Left forelimb (tissue), 1 donor: Measurements from ENCODE around the gene PPP1R1A.
A peak's percentile ranks its signal among the peaks of the same experiment; 100 is the strongest.

Source experiments
- DNase-seq: peaks from one replicate; pipeline ENCODE4 v3.0.0-alpha.2; 2018; ENCODE audit warnings: low spot score

The PPP1R1A gene

DNA sequence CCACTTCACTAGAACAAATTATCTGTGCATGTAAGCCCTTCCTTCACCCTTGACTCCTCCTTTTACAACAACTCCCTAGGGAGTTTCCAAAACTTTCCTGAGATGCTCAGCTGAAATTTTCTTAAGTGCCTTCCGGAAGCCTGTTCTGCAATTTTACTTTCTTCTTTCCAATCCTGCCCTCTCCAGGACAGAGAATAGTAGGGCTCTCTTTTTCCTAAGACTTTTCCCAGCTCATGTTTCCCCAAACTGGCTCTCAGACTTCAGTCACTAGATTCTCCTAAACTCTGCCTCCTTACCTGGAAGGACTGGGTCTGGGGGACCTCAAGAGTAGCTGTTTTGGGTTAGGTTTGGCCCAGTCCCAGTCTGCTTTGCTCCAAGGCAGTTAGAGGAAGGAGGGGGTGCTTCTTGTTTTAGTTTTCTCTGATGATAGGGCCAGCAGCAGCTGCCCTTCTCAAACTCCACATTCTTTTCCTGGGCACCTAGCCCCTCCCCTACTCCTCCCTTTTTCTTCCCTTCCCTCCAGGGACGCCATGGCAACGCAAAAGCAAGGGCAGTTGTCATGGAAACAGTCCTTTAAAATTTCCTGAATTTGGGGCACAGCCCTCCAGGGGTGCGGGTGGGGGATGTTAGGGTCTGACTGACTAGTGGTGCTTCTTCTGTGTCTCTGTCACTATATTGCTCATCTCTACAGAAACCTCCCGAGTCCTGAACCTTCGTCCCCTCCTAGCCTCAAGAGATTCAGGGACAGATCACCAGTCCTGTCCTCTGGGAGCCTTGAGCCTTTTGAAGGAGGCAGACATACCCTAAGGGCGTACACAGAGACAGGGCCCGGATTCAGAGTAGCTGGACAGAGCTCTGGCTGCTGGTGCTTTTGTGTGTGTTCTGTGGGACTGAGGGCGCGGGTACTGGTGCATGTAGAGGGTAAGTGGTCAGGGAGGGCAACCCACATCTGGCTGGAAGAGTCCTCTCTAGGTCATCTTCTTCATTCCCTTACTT, 17.0 kb downstream of the PPP1R1A start:
- no peak for DNase-seq

DNA sequence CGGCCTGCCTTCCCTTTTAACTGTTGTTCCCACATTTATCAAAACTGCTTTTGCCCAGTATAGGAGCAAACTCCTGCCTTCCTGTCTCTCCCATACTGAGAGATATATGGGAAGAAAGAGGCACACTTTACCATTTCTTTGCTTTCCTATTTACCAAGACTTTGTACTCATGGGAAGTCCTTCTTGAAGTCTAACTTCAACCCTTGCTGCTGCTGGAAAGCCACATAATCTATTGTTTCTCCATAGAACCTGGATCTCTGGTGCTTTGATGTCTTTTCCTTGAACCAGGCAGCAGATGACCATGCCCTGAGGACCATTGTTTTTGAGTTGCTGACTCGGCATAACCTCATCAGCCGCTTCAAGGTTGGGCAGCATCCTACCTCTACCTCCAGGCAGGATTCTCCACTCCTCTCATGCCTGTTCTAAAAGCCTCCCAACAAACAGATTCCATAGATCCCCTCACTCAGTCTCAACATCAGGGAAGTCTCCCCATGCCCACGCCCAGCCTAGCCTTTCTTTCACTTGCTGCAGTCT, 18.4 kb downstream of the PPP1R1A start:
- no peak for DNase-seq

- DNase-seq, result no peak
Measured at GRCh38 chr12:54569072-54569471, 19.4 kb downstream of the PPP1R1A start.

- DNase-seq, result no peak
Measured at GRCh38 chr12:54566792-54567191, 21.7 kb downstream of the PPP1R1A start.

- DNase-seq, result no peak
Measured at GRCh38 chr12:54565986-54566544, 22.4 kb downstream of the PPP1R1A start.

DNA sequence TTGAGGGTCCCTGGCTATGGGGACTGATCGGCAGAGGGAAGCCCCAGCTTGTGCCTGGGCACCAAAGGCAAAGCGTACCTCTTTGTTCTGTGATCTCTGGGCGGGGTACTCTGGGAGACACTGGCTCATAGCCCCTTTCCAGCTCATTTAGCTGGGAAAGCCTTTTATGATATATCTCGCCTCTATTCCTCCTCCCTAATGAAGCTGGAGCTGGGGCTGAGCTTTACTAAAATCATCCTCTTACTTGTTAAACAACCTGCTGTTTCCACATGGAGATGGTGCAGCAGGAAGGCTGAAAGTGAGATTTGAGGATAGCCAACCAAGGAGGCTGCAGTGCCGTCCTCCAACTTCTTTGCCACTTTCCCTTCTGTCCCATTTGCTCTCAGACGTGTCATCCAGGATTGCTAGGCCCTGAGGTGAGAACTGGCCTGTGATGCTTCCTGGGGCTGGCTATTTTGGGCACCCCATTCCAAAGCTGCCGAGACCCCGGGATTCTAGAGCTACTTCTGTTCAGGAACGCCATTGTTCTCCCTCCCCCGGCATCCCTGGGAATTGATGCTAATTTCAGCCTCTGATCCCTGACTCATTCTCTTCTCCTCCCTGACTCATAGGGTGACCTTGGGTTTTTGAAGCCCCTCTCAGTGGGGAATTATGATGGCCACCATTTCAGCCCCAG, 23.0 kb downstream of the PPP1R1A start:
- no peak for DNase-seq

- no peak for DNase-seq
Measured at GRCh38 chr12:54564768-54565167, 23.7 kb downstream of the PPP1R1A start.

DNA sequence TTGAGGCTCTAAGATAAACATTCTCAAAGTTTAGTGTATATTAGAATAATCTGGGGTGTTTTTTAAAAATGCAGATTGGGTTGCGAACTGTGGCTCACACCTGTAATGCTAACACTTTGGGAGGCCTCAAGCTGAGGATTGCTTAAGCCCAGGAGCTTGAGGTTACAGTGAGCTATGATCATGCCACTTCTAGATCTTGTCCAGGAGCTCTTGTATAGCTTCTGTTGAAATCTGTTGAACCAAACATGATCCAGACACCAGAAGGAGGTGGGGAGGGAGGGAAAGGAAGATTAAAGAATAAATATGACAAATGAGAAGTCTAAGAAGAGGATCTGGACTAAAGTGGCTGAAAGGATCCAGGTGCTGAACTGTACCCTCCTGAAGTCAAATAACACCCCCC, 24.7 kb downstream of the PPP1R1A start:
- DNase-seq, result no peak

GRCh38 chr12:54562750-54563356, 25.6 kb downstream of the PPP1R1A start:
- DNase-seq, result no peak

DNA sequence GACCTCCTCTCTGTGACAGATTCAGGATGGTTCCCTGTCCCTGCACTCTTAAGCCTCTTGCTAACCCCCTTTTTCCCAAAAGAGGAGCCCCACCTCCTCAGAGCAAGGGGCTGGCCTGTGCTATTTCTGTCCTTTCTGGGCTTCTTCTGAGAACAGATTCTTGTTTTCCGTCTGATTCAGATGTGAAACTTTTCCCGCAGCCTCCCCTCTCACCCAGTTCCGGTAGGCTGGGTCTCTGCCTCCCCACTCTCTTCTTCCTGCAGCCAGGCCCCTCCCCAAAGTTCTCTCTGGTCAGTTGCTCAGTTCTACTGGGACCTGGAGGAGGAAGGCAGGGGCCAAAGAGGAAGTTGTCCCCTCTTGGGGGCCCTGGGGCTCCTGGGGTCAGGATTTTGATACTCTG, 27.3 kb downstream of the PPP1R1A start:
- DNase-seq, result no peak

GRCh38 chr12:54560374-54560858, 28.0 kb downstream of the PPP1R1A start:
- peak; percentile 91 for DNase-seq

DNA sequence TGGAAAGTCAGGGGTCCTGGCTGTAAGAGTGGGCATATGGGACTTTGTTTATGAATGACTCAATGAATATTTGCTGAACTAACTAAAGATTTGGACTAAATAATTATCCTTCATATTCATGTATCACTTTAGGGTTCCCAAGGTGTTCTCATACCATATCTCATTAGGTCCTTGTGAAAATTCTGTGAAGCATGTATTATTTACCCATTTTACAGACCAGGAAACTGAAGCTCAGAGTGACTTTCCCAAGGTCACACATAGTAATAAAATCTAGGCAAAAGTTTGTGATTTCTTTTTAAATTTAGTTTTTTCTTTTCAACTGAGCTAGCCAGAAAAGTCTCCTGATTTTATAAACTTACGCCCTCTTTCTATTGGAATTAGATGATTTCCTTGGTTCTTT, 29.7 kb downstream of the PPP1R1A start:
- no peak for DNase-seq

- no peak for DNase-seq
Measured at GRCh38 chr12:54558311-54558710, 30.1 kb downstream of the PPP1R1A start.

DNA sequence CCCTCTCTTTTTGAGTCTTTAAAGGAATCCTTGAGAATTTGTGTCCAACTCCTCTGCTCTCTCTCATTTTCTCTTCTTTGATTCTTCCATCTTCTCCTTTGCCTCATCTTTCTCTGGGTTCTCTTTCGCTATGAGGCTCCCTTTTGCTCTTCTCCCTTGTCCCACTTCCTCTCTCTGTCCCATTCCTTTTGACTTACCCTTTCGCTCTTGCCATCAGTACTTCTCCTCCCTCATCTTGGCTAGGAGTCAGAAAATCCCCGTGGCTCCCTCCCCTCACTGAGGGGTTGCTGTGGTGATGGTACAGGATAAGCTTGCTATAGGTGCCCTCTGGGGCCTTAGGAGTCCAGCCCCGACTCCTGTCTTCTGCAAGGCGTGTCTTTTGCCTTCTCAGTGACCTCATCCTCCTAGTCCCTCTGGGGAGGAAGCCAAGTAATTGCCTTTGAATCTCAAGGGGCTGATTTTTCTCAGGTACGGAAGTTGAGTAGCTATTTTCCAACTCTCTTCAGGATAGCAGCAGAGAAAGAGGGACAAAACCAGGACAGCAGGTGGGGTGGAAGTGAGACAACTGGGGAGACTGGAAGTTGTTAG, 32.7 kb downstream of the PPP1R1A start:
- no peak for DNase-seq

DNA sequence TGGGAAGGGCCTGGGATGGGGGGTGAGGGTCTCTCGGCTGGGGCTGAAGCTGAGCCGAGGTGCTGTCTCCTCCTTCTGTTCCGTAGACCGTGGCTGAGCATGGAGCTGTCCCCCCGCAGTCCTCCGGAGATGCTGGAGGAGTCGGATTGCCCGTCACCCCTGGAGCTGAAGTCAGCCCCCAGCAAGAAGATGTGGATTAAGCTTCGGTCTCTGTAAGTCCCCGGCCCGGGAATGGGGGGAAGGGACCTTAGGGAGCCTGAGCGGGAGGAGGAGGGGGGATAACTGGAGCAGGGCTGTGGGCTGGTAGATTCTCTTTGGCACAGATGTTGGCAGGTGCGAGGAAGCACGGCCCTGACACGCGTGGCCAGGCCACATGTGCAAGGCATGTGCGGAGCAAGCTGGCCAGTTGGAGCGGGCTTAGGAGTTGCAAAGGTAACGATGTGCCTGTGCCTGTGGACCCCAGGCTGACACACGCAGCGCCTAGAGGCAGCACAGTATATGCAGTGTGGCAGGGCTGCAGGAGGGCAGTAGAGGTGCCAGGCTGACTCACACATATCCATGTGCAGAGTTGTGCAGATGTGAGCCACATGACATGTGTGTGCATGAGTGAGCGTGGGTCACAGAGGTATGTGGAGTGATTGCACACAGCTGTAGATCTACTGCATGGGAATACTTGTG, 38.5 kb downstream of the PPP1R1A start:
- DNase-seq, result no peak

GRCh38 chr12:54546511-54546910, 41.9 kb downstream of the PPP1R1A start:
- DNase-seq, result no peak

- DNase-seq, result no peak
Measured at GRCh38 chr12:54544743-54545142, 43.7 kb downstream of the PPP1R1A start.

DNA sequence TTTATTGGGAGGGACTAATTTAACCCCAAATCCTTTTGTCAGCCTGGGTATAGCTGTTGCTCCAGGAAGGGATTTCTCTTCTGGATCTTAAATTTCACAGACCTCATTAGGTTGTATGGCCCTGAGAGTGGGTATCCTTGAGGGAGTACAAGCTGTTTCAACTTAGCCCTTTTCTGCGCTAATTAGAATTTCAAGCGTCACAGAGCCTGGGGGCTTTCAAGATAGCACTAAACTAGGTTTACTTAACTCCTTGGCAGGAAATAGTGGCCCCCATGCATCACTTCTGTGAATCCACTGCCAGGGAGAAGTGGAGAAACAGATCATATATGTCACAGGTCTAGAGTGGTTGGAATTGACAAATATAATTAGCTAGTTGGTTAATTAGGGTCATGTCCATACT, 44.9 kb downstream of the PPP1R1A start:
- no peak for DNase-seq

DNA sequence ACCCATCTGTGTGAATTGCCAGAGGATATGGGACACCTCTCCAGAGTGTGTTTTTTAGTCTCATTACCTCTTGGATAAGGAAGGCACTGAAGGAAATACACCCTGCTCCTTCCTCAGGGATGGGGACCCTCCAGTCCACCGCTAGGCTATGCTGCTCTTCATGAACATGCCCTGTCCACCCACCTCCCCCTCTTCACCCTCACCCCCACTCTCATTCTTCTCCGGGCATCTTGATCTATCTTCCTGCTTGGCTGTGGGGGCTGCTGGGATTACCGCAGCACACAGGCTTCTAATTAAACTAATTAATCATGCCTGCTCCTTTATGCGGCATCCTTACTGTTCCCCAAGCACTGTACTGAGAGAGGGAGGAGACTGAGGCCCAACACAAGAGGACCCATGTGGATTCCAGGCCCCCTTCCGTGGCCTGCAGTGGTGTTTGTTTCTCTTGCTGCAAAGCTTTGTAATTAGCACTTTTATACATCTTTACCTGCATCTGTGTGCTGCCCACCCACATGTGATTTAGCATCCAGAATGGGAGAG, 46.6 kb downstream of the PPP1R1A start:
- no peak for DNase-seq

GRCh38 chr12:54538136-54538700, 50.2 kb downstream of the PPP1R1A start:
- DNase-seq, result no peak
